Naive B cell (primary cell): Measurements from ENCODE around the gene TINAGL1. TPM values are rescaled to one million over a fixed set of nuclear protein-coding genes. Genes with fewer than 3 reads are reported as not detected.
"Not testable (repeated sequence)": the region's sequence is repeated elsewhere in the genome, so short reads cannot be mapped to it uniquely, and the experiment has no call there.

Source experiments
- ATAC-seq, 2 donors: fragments of 150-1000 bp; cut with Tn5 transposase; 2 replicates each; pipeline ENCODE4 v1.10.0; 2021; ENCODE audit warnings: low read depth in 2 of 2, mild to moderate bottlenecking in 2 of 2, moderate library complexity in 2 of 2
- DNase-seq: peaks from one replicate; pipeline ENCODE4 v3.0.0; 2022
- H3K27ac Mint-ChIP-seq, 6 donors: one replicate each; pipeline ENCODE4 v1.8.0; 2020 to 2022; ENCODE audit warnings: mild to moderate bottlenecking in 6 of 6, mixed read lengths in 6 of 6, moderate library complexity in 5 of 6, inconsistent platforms in 2 of 6
- H3K27me3 Mint-ChIP-seq, 3 donors: one replicate each; pipeline ENCODE4 v1.8.0; 2021 to 2022; ENCODE audit warnings: mixed read lengths in 3 of 3, mild to moderate bottlenecking in 1 of 3
- H3K36me3 Mint-ChIP-seq, 2 donors: one replicate each; pipeline ENCODE4 v1.8.0; 2020 to 2022; ENCODE audit warnings: mixed read lengths in 2 of 2, inconsistent platforms in 1 of 2, mild to moderate bottlenecking in 1 of 2
- H3K4me1 Mint-ChIP-seq, 3 donors: one replicate each; pipeline ENCODE4 v1.8.0; 2020 to 2022; ENCODE audit warnings: mixed read lengths in 3 of 3, inconsistent platforms in 1 of 3, mild to moderate bottlenecking in 1 of 3, moderate library complexity in 1 of 3
- H3K4me3 Mint-ChIP-seq, 8 donors: one replicate each; pipeline ENCODE4 v1.8.0; 2020 to 2022; ENCODE audit warnings: mild to moderate bottlenecking in 8 of 8, mixed read lengths in 8 of 8, moderate library complexity in 8 of 8, inconsistent platforms in 2 of 8
- H3K9me3 Mint-ChIP-seq, 7 donors: one replicate each; pipeline ENCODE4 v1.8.0; 2020 to 2022; ENCODE audit warnings: mixed read lengths in 7 of 7, mild to moderate bottlenecking in 5 of 7, inconsistent platforms in 2 of 7, moderate library complexity in 1 of 7
- polyA plus RNA-seq, 6 donors: library from polyadenylated mRNA; unstranded; fragments of 300-500 nt; fragmentation: Illumina TruSeq; gene quantifications; one replicate each; pipeline ENCODE4 v1.2.3, GENCODE V29; 2021; ENCODE audit warnings: low read depth in 6 of 6

Gene TINAGL1
- polyA plus RNA-seq, 6 donors from 2014 or later: not detected

DNA sequence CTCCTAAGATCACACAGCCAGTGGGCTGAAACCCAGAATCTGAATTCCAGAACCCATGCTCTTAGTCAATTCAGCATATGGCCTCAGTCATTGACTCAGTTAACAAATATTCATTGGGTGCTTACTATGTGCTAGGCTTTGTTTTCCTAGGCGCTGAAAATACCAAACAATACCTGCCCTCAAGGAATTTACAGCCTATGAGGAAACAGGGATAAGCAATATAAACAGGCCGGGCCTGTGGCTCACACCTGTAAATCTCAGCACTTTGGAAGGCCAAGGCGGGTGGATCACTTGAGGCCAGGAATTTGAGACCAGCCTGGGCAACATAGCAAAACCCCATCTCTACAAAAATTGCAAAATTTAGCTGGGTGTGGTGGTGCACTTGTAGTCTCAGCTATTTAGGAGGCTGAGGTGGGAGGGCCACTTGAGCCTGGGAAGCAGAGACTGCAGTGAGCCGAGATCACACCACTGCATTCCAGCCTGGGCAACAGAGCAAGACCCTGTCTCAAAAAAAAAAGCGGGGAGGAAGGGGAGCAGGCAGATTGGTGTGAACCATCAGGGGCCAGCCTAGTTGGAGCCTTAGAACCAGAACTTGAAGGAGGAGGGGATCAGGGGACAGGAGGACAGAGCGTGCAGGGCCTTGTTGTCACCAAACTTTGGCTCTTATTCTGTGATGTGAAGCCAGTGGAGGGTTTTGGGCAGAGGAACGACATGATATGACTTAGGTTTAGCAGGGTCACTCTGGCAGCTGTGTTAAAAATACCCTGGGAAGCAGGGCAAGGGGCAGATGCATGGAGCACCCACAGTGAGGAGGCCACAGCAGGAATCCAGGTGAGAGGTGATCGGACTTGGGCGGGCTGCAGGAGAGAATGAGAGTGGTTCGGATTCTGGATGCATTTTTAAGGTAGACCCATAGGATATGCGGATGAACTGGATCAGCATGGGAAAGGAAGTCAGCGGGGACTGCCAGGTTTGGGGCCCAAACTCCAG lies 5.8 kb downstream of the TINAGL1 start:
- H3K36me3 Mint-ChIP-seq: no peaks in the 10 kb centered on the region
- no peaks in the 10 kb centered on the region for H3K4me1 Mint-ChIP-seq
- ATAC-seq (no peak), DNase-seq (no peak)
- no peak overlapping the region for H3K27ac Mint-ChIP-seq
- peak overlapping the region in 1 of 8 donors; percentile 71 for H3K4me3 Mint-ChIP-seq
- peaks cover 0 to 10% (median 9%) of the 10 kb centered on the region in 3 donors for H3K27me3 Mint-ChIP-seq
- H3K9me3 Mint-ChIP-seq: no peaks in the 10 kb centered on the region

- no peak overlapping the region for H3K4me3 Mint-ChIP-seq
- no peak for DNase-seq
Measured at GRCh38 chr1:31583082-31583994, 7.0 kb downstream of the TINAGL1 start.

DNA sequence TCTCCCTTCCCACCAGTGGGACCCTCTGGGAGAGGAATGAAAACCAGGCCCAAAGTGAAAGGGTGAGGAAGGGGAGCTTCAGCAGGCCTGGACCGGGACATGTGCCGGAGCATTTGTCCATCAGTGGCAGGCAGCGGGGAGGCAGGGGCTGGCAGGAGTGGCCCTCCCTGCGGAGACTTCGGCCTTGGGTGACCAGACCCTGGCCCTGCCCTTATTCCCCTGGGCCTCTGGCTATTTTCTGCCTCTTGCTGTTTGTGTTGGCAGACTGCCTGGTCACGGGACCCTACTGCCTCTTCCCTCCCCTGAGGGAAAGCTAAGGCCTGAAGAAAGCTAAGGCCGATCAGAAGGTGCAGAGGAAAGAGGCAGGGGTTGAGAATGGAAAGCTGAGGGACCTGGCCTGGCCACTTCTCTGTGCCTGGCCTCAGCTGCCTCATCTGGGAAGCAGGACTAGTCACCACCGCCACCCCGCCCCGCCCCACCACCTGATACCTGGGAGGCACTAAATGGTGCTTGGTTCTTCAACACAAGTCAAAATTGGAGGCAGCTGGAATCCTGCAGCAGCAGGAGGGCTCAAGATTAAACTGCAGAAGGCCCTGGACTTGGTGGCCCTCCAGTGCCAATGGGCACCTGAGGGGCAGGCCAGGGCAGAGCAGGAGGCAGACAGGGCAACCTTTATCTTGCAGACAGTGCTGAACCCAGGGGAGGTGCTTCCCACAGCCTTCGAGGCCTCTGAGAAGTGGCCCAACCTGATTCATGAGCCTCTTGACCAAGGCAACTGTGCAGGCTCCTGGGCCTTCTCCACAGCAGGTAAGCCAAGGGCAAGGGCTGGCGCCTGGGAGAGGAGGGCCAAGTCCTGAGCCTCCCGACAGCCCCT lies 7.9 kb downstream of the TINAGL1 start:
- H3K36me3 Mint-ChIP-seq: no peaks in the 10 kb centered on the region
- ATAC-seq (no peak), DNase-seq (no peak)
- H3K4me1 Mint-ChIP-seq: peaks cover 0 to 8% (median 5%) of the 10 kb centered on the region in 3 donors
- no peaks in the 10 kb centered on the region for H3K9me3 Mint-ChIP-seq
- H3K27ac Mint-ChIP-seq: no peak overlapping the region
- no peak overlapping the region for H3K4me3 Mint-ChIP-seq
- peaks cover 9 to 22% (median 17%) of the 10 kb centered on the region in 3 donors for H3K27me3 Mint-ChIP-seq

More at GRCh38 chr1:31583082-31583994, 7.0 kb downstream of the TINAGL1 start:
- H3K4me1 Mint-ChIP-seq: peaks cover 0 to 6% (median 4%) of the 10 kb centered on the region in 3 donors
- H3K27me3 Mint-ChIP-seq: peaks cover 8 to 18% (median 15%) of the 10 kb centered on the region in 3 donors
- H3K36me3 Mint-ChIP-seq: no peaks in the 10 kb centered on the region
- no peaks in the 10 kb centered on the region for H3K9me3 Mint-ChIP-seq
- H3K27ac Mint-ChIP-seq: no peak overlapping the region
- ATAC-seq: no peak

- H3K27me3 Mint-ChIP-seq: peaks cover 9 to 23% (median 12%) of the 10 kb centered on the region in 3 donors
- H3K27ac Mint-ChIP-seq: no peak overlapping the region
- no peak for DNase-seq
- ATAC-seq: no peak
- no peak overlapping the region for H3K4me3 Mint-ChIP-seq
- no peaks in the 10 kb centered on the region for H3K9me3 Mint-ChIP-seq
- no peaks in the 10 kb centered on the region for H3K36me3 Mint-ChIP-seq
- H3K4me1 Mint-ChIP-seq: peaks cover 0 to 11% (median 8%) of the 10 kb centered on the region in 3 donors
Measured at GRCh38 chr1:31584869-31585735, 8.8 kb downstream of the TINAGL1 start.

DNA sequence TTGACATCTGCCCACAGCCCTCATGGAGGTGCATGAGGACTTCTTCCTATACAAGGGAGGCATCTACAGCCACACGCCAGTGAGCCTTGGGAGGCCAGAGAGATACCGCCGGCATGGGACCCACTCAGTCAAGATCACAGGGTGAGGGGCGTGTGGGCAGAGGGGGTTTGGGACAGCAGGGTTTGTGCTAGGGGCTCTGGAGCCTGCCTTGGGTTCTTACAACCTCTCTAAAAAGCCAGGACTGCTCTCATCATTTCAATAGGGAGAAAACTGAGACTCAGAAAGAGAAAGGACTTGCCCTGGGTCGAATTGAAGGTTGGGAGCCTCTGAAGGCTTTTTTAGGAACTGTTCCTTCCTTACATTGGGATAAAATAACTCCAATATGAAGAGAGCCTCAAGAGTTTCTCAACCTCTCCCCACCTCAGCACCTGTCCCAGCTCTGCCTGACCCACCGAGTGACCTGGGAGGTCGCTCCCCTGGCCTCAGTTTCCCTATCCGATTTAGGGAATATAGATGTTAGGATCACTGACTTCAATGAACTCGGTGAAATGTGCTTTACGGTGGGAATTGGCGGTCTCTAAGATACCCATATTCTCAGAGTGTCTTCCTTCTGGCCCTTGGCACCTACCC lies 9.5 kb downstream of the TINAGL1 start:
- DNase-seq (no peak), ATAC-seq (no peak)
- no peak overlapping the region for H3K27ac Mint-ChIP-seq

DNA sequence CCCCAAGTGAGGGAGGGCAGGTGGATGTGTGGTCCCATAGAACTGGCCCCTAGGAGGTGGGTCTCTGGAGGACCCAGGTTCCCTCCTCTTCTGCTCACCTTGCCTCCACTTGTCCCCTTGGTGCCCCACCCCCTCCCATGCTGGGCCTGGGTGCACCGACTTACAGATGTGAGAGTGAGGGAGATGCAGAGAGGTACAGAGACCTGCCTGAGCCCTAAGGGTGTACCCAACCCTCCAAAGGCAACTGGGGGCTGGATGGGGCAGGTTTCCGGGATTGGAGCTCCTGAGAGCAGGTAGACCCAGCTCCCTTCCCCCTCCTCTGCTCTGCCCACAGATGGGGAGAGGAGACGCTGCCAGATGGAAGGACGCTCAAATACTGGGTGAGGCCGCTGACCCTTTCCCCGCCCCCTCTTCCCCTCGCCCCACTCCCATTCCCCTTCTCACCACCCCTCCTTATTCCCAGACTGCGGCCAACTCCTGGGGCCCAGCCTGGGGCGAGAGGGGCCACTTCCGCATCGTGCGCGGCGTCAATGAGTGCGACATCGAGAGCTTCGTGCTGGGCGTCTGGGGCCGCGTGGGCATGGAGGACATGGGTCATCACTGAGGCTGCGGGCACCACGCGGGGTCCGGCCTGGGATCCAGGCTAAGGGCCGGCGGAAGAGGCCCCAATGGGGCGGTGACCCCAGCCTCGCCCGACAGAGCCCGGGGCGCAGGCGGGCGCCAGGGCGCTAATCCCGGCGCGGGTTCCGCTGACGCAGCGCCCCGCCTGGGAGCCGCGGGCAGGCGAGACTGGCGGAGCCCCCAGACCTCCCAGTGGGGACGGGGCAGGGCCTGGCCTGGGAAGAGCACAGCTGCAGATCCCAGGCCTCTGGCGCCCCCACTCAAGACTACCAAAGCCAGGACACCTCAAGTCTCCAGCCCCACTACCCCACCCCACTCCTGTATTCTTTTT lies 10.3 kb downstream of the TINAGL1 start:
- DNase-seq (no peak), ATAC-seq (no peak)
- H3K9me3 Mint-ChIP-seq: no peaks in the 10 kb centered on the region
- H3K4me1 Mint-ChIP-seq: peaks cover 0 to 11% (median 8%) of the 10 kb centered on the region in 3 donors
- H3K27ac Mint-ChIP-seq: no peak overlapping the region
- H3K4me3 Mint-ChIP-seq: peak overlapping the region in 1 of 8 donors; percentile 53
- peaks cover 8 to 35% (median 16%) of the 10 kb centered on the region in 3 donors for H3K27me3 Mint-ChIP-seq
- H3K36me3 Mint-ChIP-seq: no peaks in the 10 kb centered on the region

More for the DNA sequence above, 9.5 kb downstream of the TINAGL1 start:
- H3K36me3 Mint-ChIP-seq: no peaks in the 10 kb centered on the region
- H3K4me1 Mint-ChIP-seq: peaks cover 0 to 11% (median 8%) of the 10 kb centered on the region in 3 donors
- H3K4me3 Mint-ChIP-seq: no peak overlapping the region
- H3K27me3 Mint-ChIP-seq: peaks cover 8 to 28% (median 9%) of the 10 kb centered on the region in 3 donors
- no peaks in the 10 kb centered on the region for H3K9me3 Mint-ChIP-seq

GRCh38 chr1:31587328-31587699 lies 11.0 kb downstream of the TINAGL1 start:
- H3K27ac Mint-ChIP-seq, DNase-seq, H3K9me3 Mint-ChIP-seq, H3K36me3 Mint-ChIP-seq, ATAC-seq: not testable (repeated sequence)
- peak overlapping the region in 1 of 8 donors; percentile 20 for H3K4me3 Mint-ChIP-seq
- H3K27me3 Mint-ChIP-seq: peaks cover 8 to 42% (median 19%) of the 10 kb centered on the region in 3 donors
- peaks cover 0 to 11% (median 8%) of the 10 kb centered on the region in 3 donors for H3K4me1 Mint-ChIP-seq

DNA sequence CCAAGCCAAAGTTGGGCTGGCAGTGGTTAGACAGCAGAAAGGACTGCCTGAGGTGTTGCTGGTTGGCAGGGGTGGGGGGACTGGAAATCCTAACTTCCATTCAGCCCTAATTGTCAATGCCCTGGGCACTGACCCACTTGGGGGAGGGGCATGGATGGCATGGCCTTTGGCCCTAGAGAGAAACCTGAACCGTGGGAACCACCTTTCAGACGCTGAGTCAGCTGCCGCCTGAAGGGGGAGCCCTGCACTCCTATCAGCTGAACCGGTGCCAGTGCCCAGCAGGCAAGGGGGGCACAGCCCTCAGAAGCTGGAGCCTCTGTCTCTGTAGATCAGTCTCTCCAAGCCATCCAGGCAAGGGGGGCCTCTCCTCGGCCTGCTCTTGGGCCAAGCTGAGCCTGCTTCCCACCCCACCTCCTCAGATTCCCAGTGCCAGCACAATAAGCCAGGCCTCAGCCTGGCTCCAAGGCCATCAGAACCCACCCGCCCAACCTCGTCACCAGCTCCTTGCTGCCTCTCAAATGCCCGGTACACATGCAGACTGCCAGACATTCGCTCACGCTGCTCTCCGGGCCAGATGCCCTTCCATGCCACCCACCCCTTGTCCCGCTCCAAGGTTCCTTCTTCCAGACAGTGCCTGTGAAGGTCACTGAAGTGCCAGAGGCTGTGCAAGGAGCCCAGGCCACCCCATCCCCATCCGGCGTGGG lies 11.6 kb downstream of the TINAGL1 start:
- H3K9me3 Mint-ChIP-seq: no peaks in the 10 kb centered on the region
- peak overlapping the region in 1 of 6 donors; percentile 30 for H3K27ac Mint-ChIP-seq
- H3K4me1 Mint-ChIP-seq: peaks cover 0 to 11% (median 8%) of the 10 kb centered on the region in 3 donors
- H3K27me3 Mint-ChIP-seq: peaks cover 8 to 42% (median 19%) of the 10 kb centered on the region in 3 donors
- DNase-seq (peak; percentile 23), ATAC-seq (peak; percentile 70 to 71)
- H3K36me3 Mint-ChIP-seq: no peaks in the 10 kb centered on the region
- H3K4me3 Mint-ChIP-seq: peak overlapping the region in 3 of 8 donors; percentile 20 to 78 (median 77)

- H3K4me1 Mint-ChIP-seq: peaks cover 0 to 11% (median 8%) of the 10 kb centered on the region in 3 donors
- H3K27me3 Mint-ChIP-seq: peaks cover 8 to 42% (median 19%) of the 10 kb centered on the region in 3 donors
- H3K36me3 Mint-ChIP-seq: no peaks in the 10 kb centered on the region
- H3K27ac Mint-ChIP-seq: no peak overlapping the region
- H3K4me3 Mint-ChIP-seq: peak overlapping the region in 3 of 8 donors; percentile 2 to 68 (median 37)
- H3K9me3 Mint-ChIP-seq: no peaks in the 10 kb centered on the region
- DNase-seq (no peak), ATAC-seq (no peak)
Measured at GRCh38 chr1:31588751-31589515, 12.6 kb downstream of the TINAGL1 start.
